GM21360 (cell line): Measurements from ENCODE around the gene FTMT.
"Not testable (repeated sequence)": the region's sequence is repeated elsewhere in the genome, so short reads cannot be mapped to it uniquely, and the experiment has no call there.

Experiments
- ATAC-seq: cut with Tn5 transposase; IDR thresholded peaks from one replicate; pipeline ENCODE4 v1.9.1; 2021; ENCODE audit warnings: mild to moderate bottlenecking, moderate library complexity; ENCODE audit not compliant: unreplicated experiment

FTMT gene

GRCh38 chr5:121851643-121852574 is at the start of gene FTMT:
Gene FTMT, plus strand, starts transcription at chr5:121851882. Its CDS starts 82 bp downstream, at chr5:121851964.
- no peak for ATAC-seq

GRCh38 chr5:121805251-121805650 is 46.4 kb upstream of the FTMT start:
- not testable (repeated sequence) for ATAC-seq

GRCh38 chr5:121805911-121806310 is 45.8 kb upstream of the FTMT start:
- ATAC-seq: no peak

GRCh38 chr5:121816164-121816563 is 35.5 kb upstream of the FTMT start:
- ATAC-seq: no peak

- no peak for ATAC-seq
Observed at GRCh38 chr5:121819682-121820261, 31.9 kb upstream of the FTMT start.

- no peak for ATAC-seq
Observed at GRCh38 chr5:121833617-121834016, 18.1 kb upstream of the FTMT start.

GRCh38 chr5:121834021-121834420 is 17.7 kb upstream of the FTMT start:
- ATAC-seq: no peak

GRCh38 chr5:121841892-121842291 is 9.8 kb upstream of the FTMT start:
- ATAC-seq: no peak

GRCh38 chr5:121850272-121850671 is 1.4 kb upstream of the FTMT start:
- no peak for ATAC-seq

- no peak for ATAC-seq
Observed at GRCh38 chr5:121853850-121854249, 2.2 kb downstream of the FTMT start.

GRCh38 chr5:121862801-121863200 is 11.1 kb downstream of the FTMT start:
- no peak for ATAC-seq

- no peak for ATAC-seq
Observed at GRCh38 chr5:121863753-121864285, 12.1 kb downstream of the FTMT start.

GRCh38 chr5:121867403-121867802 is 15.7 kb downstream of the FTMT start:
- ATAC-seq: no peak

- ATAC-seq: no peak
Observed at GRCh38 chr5:121870489-121870888, 18.8 kb downstream of the FTMT start.

GRCh38 chr5:121872856-121873255 is 21.2 kb downstream of the FTMT start:
- no peak for ATAC-seq

GRCh38 chr5:121873409-121873808 is 21.7 kb downstream of the FTMT start:
- ATAC-seq: no peak

- no peak for ATAC-seq
Observed at GRCh38 chr5:121885630-121886029, 33.9 kb downstream of the FTMT start.

GRCh38 chr5:121887727-121888126 is 36.0 kb downstream of the FTMT start:
- no peak for ATAC-seq

- no peak for ATAC-seq
Observed at GRCh38 chr5:121890297-121890858, 38.7 kb downstream of the FTMT start.

- ATAC-seq: no peak
Observed at GRCh38 chr5:121897341-121897740, 45.7 kb downstream of the FTMT start.

GRCh38 chr5:121899346-121899745 is 47.7 kb downstream of the FTMT start:
- ATAC-seq: no peak
